ENCODE results near the gene CLIP1.
"Not testable (repeated sequence)": the region's sequence is repeated elsewhere in the genome, so short reads cannot be mapped to it uniquely, and the experiment has no call there.

The CLIP1 gene

DNA sequence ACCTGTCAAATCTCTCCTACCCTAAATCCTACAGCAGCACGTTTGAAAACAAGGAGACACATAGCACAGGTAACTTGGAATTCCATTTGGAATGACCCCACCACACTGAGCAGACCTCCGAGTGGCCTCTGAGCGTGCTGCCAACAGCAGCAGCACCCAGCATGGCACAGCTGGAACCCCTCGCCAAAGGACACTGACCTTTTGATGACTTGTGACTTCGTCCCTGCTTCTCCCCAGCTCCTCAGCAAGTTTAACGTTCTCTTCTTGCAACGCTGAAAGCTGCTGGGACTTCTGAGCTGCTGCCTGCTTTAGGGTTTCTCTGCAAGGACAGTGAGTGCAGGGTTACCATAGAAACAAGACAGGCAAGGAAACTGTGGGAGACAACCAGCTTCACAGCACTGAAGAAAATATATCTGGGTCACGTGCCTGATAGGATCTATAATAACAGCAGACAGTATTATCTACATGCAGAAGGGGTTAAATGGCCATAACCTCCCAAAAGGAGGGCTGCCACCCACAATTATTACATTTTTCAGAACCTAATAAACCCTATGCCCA, 112.8 kb downstream of the CLIP1 start:
- DNase-seq: no peak

DNA sequence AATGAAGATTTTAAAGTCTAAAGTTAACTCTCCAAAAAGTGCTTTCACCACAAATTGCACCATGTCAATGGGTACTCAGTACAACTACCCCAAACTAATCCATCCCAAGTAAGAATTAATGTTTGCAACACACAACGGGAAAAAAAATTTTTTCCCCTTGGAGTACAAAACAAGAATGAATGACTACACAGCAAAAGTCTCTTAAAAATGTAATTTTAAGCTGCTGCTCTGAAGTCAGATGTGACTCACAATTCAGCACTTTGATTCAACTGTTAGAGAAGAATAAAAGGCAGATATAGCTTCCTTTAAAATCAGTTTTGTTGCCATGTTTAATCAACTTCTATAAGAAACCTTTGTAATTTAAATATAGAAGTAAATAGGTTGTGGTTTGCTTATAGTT, 113.7 kb downstream of the CLIP1 start:
- no peak for DNase-seq

DNA sequence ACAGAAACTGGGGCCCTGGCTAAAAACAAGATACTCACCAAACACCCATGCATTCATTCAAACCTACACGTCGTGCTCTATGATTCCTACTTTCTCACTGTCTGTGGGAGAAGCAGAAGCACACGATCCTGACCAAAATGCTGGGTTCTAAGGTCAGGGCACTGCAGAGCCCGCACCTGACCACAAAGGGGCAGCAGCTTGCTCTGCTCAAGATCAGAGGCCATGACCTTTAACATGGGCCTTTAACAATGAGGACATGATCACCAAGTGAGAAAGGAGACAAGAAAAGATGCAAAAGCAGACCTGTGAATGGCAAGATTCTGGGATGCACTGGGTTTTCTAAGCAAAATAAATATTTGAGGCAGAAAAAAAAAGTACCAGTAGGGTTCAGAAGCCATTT, 116.1 kb downstream of the CLIP1 start:
- DNase-seq: peak; percentile 36

DNA sequence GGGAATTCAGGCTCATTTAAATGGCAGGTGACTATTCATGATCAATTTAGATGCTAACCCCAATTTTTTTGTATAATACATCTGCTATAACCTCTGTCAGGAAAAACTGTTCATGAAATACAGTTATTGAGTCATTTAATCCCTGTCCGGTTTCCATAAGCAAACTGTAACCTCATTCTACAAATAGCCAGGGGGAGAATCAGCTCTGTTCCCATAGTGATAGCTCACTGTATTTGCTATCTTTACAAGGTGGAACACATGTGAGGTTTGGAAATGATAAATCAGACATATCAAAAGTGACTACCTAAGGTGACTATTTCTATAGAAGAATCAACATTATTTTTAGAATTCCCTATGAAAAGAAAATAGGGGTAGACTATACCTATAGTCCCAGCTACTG, 117.5 kb downstream of the CLIP1 start:
- no peak for DNase-seq

DNA sequence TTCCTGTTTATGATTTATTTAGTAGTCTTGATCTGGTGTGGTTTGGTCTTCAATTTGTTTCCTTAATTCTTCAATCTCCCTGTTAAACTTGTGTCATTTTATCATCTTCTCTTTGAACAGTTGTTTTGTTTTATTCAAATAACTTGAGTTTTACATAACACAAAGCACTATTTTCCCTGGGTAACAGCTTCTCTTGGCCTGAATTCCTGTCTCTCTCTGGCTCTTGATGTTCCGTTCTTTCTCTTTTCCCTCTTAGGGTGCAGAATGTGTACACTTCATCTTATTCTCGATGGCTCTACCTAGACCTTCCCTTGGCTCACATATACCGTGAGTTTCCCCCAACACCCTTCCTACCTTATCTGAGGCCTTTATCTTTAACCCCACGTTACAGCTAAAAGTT, 119.4 kb downstream of the CLIP1 start:
- DNase-seq: no peak

DNA sequence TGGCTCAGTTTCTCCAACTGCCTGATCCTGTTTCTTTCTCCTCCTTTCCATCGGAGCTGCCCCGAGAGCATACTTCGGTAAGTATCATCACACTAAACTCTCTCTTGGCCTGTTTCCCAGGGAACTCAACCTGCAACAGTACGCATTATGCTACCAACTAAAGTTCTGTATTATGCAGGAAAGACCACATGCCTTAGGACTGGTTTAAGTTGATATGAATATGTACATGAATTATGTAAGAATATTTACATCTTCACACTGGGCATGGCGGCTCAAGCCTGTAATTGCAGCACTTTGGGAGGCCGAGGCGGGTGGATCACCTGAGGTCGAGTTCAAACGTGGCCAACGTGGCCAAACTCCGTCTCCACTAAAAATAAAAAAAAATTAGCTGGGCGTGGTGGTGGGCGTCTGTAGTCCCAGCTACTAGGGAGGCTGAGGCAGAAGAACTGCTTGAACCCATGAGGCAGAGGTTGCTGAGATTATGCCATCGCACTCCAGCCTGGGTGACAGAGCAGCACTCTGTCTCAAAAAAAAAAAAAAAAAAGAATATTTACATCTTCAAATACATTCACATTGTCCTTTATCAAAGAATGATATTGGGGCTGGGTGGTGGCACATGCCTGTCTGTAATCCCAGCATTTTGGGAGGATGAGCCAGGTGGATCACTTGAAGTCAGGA, 124.3 kb downstream of the CLIP1 start:
- DNase-seq: no peak

DNA sequence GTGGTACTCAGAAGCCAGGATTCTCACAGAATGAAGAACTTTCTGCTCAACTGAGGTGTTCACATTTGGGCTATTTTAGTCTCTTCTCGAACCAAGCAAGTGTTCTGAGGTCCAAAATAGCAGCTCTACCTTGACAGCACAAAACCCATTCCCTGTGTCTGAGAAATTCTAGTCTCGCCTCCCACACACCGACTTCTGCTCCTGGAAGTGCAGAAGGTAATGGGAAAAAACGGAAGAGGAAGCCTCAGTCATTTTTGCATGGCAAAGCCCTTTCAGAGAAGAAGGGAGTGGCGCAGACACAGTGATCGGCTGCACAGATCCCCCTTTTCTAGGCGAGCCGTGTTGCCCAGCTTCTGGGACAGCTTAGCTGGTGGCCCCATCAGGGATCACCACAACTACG, 125.0 kb downstream of the CLIP1 start:
- no peak for DNase-seq

DNA sequence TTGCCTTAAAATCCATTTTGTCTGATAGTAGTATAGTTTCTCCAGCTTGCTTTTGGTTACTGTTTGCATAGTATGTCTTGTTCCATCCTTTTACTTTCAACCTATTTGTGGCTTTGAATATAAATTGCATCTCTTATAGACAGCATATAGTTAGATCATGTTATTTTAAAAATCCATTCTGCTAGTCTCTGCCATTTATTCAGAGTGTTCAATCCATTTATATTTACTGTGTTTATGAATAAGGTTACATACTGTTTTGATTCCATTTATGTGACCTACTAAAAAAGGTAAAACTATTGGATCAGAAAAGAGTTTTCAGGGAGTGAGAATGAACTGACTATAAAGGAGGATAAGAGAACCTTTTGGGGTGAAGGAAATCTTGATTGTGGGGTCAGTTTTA, 126.6 kb downstream of the CLIP1 start:
- DNase-seq: no peak

DNA sequence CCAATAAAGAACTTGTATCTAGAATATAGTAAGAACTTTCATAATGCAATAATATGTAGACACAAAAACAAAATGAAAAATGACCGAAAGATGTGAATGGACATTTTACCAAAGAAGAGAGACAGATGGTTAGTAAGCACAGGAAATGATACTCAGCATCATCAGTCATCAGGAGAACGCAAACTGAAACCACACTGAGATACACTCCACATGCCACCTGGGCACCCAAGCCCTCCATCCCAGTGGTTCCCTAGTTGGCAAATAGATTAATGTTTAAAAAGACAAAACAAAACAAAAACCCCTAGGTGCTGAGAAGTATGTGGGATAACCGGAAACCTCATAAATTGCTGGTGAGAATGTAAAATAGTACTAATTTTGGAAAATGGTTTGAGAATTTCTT, 129.4 kb downstream of the CLIP1 start:
- DNase-seq: no peak

DNA sequence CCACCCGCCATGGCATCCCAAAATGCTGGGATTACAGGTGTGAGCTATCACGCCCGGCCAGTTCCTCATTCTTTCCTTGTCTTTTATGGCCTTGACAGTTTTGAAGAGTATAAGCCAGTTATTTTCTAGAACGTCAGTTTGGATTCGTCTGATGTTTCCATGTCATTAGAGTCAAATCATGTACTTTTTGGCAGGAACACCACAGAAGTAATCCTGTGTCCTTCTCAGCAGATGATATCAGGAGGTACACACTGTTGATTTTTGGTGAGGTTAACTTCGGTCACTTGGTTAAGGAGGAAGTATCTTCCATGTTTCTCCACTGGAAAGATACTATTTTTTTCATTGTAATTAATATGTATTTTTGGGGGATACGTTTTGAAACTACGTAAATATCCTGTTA, 131.0 kb downstream of the CLIP1 start:
- DNase-seq: no peak

DNA sequence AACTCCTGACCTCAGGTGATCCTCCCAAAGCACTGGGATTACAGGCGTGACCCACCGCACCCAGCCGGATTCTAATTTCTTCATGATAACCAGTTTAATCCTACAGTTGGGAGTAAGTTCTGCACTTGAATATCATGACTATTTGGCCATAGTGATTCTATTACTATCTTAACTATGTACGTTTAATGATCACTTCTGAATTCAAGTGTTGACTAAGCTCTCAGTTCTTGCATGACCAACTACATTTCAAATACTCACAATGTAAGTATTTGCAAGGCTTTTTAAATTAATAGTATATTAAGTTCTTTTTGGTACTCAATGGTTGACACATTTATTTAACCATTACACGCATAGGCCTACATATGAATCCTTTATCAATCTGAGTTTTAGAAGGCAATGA, 138.8 kb downstream of the CLIP1 start:
- no peak for DNase-seq

DNA sequence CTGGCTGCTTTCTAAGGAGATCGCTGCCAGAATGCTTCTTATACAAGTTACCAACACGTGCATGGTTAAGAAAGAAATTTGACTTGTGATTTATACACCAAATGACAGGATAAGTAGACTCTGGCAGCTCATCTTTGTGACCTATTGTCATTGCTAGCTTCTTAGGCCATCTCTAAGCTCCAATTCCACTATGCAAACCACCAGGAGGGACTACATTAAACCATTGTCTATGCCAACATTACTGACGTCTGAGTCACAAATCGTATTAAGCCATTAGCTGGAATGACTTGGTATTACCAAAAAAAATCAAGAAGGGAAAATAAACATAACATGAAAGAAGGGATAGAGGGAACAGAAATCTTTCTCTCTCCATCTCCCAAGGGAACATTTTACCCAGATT, 140.4 kb downstream of the CLIP1 start:
- no peak for DNase-seq

DNA sequence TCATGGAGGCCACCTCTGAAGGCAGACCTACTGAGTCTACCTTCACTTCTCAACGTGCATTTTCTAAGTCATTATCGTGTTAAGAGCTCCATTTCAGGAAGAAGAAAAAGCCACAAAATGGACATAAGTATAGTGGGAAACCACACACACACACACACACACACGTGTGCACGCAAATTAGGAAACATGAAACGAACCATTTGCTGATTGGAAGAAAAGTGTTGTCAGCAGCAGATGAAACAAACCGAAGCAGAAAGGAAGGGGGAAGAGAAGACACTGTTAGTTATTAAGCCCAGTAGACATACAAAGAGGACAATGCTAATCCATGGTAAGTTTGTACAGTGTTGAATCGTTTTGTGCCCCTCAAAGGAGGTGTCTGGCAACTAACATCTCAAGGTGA, 146.2 kb downstream of the CLIP1 start:
- no peak for DNase-seq

DNA sequence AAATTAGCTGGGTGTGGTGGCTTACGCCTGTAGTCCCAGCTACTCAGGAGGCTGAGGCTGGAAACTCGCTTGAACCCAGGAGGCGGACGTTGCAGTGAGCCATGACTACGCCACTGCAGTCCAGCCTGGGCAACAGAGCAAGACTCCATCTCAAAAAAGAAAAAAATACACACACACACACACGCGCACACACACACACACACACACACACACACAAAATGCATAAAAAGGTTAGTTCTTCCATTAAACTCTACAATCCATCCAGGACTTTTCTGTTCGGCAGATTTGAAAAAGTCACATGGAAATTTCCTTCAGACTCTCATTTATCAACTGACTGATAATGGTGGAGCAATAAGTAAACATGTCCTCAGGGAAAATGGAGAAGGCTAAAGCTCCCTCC, 147.0 kb downstream of the CLIP1 start:
- no peak for DNase-seq

DNA sequence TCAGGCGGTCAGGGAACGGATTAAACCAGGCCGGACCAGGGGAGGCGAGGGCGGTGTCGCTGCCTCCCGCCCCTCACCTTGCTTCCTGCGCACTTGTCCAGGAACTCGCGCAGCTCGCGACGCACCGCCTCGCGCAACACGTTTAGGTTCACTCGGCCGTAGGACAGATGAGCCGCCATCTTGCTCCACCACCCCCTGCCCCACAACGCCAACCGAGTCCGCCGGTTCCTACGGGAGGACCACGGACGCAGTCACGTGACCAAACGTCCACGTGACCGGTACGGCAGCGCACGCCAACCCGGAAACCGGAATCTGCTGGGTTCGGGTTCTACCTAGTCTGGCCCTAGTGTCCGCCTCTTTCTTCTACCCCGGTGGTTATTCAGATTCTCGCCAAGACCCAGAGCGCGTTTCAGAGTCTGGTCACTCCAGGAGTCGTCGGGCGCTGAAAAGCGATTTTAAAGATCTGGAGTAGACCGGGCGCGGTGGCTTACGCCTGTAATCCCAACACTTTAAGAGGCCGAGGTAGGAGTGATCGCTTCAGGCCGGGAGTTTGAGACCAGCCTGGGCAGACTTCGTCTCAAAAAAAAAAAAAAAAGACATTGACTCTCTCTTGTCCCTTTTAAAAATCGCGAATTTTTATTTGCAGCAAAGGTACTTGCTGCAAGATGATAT, 156.1 kb downstream of the CLIP1 start, which contains the start of gene VPS33A:
TSS of gene VPS33A (minus strand) at position 265 of the 672 bp plus-strand sequence. CDS start at position 179, 86 bp downstream.
- DNase-seq: peak; percentile 98

DNA sequence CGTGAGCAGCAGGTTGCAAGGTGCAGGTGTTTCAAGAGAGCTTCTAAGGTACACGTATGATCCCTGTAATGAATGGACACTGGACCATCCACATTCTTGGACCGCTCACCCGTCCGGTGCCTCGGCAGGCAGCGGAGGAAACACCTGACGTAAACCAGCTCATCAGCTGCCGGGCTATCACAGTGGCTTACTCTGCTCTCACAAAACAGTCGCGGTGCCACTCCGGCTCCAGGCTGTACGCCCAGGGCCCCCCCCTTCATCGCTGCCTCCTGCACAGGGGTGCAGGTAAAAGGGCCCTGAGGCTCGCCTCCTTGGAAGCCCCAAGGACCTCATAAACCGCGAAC, 156.6 kb downstream of the CLIP1 start:
- DNase-seq: peak; percentile 45

DNA sequence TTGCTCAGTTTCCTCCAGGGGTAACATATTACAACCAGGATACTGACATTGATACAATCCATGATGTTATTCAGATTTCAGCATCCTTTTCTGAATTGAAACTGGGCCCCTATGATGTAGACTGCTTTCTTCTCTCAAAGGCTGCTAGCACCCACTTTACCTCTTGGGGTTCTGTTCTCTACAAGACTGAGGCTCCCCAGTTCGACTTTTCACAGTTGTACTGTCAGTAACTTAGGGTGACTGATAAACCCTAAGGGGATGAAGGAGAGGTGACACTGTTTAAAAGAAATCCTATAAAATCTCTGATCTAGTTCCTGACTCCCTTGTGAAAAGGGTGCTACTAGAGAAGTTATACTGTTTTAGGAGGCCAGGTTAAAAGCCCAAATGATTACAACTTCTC, 157.0 kb downstream of the CLIP1 start:
- DNase-seq: no peak

DNA sequence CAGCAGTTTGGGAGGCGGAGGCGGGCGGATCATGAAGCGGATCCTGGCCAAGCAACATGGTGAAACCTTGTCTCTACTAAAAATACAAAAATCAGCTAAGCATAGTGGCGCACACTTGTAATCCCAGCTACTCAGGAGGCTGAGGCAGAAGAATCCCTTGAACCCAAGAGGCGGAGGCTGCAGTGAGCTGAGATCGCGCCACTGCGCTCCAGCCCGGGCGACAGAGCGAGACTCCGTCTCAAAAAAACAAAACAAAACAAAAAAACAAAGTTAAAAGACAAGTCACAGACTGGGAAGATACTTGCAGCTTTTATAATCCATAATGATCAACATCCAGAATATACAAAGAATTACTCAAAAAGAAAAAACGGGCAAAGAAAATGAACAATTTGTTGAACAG, 161.7 kb downstream of the CLIP1 start:
- not testable (repeated sequence) for DNase-seq

DNA sequence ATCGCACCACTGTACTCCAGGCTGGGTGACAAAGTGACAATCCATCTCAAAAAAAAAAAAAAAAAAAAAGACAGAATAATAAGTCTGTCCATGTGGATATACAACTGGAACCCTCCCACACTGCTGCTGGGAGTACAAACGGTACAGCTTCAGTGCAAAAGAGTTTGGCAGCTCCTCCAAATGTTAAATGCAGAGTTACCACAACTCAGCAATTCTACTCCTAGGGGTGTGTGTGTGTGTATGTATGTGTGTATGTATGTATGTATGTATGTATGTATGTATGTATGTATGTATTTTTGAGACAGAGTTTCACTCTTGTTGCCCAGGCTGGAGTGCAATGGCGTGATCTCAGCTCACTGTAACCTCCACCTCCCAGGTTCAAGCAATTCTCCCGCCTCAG, 163.5 kb downstream of the CLIP1 start:
- DNase-seq: not testable (repeated sequence)

DNA sequence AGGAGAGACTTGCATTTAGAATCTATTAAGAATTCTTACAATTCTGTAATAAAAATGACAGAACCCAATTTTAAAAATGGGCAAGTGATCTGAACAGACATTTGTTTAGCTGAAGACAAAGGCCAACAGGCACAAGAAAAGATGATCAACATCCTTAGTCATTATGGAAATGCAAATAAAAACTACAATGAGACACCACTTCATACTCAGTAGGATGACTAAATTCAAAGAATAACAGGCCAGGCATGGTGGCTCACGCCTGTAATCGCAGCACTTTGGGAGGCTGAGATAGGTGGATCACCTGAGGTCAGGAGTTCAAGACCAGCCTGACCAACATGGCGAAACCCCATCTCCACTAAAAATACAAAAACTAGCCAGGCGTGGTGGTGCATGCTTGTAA, 164.0 kb downstream of the CLIP1 start:
- not testable (repeated sequence) for DNase-seq

DNA sequence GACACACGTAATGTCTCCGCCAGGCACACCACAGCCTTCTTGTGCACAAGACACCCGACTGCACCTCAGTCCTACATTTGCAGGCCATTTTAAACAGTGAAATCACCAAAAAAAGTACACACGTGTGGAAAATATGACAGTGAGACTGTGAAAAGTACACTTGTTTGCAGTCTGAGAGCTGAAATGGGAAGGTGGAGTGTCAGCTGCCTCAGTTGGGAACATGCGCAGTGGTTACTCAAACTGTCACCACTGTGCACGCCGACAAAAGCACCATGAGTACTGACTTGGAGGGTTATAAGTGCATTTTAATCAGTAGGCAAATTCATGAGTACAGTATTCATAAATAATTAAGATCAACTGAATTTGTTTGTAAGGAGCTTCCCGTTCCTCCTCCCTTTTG, 171.9 kb downstream of the CLIP1 start:
- DNase-seq: no peak

DNA sequence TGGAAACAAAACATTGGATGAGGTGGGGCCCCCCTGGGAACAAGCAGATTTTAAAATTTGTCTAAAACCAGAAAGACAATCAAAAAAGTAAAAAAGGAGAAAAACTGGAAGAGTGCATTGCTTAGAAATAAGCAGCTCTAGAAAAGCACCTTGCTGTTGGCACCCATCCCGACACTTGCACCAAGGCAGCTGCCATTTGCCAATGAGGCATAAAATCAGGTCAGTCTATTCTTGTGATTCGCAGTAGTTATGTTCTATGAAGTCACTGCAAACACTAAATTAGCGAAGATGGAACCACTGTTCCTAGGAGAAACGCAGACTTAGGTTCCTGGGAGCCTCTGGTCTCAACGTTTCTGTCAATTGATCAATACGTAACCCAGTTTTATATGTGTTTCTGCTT, 172.4 kb downstream of the CLIP1 start:
- DNase-seq: no peak

DNA sequence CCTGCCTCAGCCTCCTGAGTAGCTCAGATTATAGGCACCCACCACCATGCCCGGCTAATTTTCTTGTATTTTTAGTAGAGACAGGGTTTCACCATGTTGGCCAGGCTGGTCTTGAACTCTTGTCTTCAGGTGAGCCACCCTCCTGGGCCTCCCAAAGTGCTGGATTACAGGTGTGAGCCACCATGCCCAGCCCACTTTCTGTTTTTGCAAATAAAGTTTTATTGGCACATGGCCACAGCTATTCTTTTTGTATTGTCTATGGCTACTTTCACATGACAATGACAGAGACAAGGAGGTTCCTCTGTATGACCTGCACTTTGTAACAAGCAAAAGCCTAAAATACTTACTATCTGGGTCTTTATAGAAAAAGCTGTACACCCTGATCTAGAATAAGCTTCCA, 176.9 kb downstream of the CLIP1 start:
- DNase-seq: no peak

DNA sequence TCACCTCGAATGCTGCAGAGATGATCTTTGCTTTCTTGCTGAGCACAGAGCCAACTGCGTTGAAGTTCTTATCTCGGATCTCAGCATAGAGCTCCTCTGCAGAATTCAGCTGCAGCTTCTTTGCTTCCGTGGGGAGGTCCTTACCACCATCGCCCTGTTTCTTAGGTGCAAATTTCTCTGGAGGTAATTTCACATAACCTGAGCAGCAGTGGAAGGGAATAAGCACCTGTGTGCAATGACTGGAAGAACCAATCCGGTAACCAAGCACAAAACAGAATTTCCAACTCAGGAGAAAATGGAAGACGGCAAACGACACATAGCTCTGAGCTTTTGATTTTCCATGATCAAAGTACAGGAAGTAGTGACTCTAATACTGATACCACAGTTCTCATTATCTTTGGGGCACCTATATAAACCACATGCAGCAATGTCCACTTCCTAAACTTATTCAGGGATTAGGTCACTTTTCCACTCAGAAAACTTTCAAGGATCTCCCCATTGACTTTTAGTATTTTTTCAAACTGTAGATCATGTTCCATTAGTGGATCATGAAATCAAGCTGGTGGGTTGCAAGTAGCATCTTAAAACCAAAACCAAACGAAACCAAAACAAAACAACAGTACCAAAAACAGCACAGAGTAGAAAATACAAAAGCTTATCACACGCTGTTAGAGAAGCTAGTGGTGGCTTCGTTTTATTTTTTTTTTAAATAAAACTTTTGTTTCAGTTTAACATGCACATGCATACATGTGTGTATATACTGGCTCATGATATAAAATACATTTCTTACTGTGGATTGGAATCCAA, 177.7 kb downstream of the CLIP1 start:
- DNase-seq: no peak
